Measurements from ENCODE around the gene PPIE. TPM values are rescaled to one million over a fixed set of nuclear protein-coding genes. Genes with fewer than 3 reads are reported as not detected.

Gene PPIE
- total RNA-seq, 1 experiment from 2014 or later, result 36.3 TPM

- H3K27ac ChIP-seq (ENCODE audit: insufficient read length, low read depth, low read length), result no peak overlapping the region
- H3K27me3 ChIP-seq (ENCODE audit: insufficient read depth, low read length), result peaks cover 57% of the 10 kb centered on the region
- WGBS (ENCODE audit: extremely low coverage, insufficient read length, low lambda C conversion rate), result no CpG with 5 or more reads among the region's 6 CpGs
- no peak overlapping the region for H3K56ac ChIP-seq (ENCODE audit: insufficient read length, low read depth, low read length)
- H3K27ac Mint-ChIP-seq, result no peak overlapping the region
- DNase-seq, result no peak
- H3K9me3 ChIP-seq (ENCODE audit: control insufficient read depth, low read depth, low read length), result no peaks in the 10 kb centered on the region
- no peak overlapping the region for H4K91ac ChIP-seq (ENCODE audit: insufficient read length, low read depth, low read length)
- no peaks in the 10 kb centered on the region for H3K4me1 Mint-ChIP-seq
- H3K23ac ChIP-seq (ENCODE audit: insufficient read length, low read depth, low read length), result no peak overlapping the region
- H3K18ac ChIP-seq (ENCODE audit: insufficient read length, low read depth, low read length), result no peak overlapping the region
- H3K4me1 ChIP-seq (ENCODE audit: insufficient read depth, low read length), result no peaks in the 10 kb centered on the region
- H3K9me3 Mint-ChIP-seq, result peaks cover 0 to 3% of the 10 kb centered on the region in 2 experiments; a peak in 1 of 5 replicates
- H3T11ph ChIP-seq (ENCODE audit: low read length), result no peak overlapping the region
- H2AFZ ChIP-seq (ENCODE audit: low read length), result no peak overlapping the region
- no peaks in the 10 kb centered on the region for H3K23me2 ChIP-seq (ENCODE audit: insufficient read length, low read depth, low read length, poor library complexity, severe bottlenecking)
- H3K79me2 ChIP-seq (ENCODE audit: insufficient read depth, low read length), result no peaks in the 10 kb centered on the region
- TF ChIP-seq CTCF (conservative IDR thresholded peaks at IDR 0.05), result peak; percentile 33; the same call in 2 of the 3 replicates
- H2AK5ac ChIP-seq (ENCODE audit: insufficient read length, low read length), result no peak overlapping the region
- no peak overlapping the region for H3K14ac ChIP-seq (ENCODE audit: insufficient read depth, low read length)
- H3K4ac ChIP-seq (ENCODE audit: low read depth, low read length), result no peak overlapping the region
- peaks cover 98% of the 10 kb centered on the region for H3K27me3 Mint-ChIP-seq (ENCODE audit: low read depth)
- H2BK120ac ChIP-seq (ENCODE audit: low read depth, low read length, poor library complexity, severe bottlenecking), result no peak overlapping the region
- no peak overlapping the region for H4K5ac ChIP-seq (ENCODE audit: insufficient read length, low read depth, low read length)
- H2BK12ac ChIP-seq (ENCODE audit: insufficient read length, low read depth, low read length), result no peak overlapping the region
- no peaks in the 10 kb centered on the region for H4K20me1 ChIP-seq (ENCODE audit: control insufficient read depth, insufficient read depth, insufficient read length)
- H3K36me3 Mint-ChIP-seq (ENCODE audit: insufficient read depth in 1 of 3, low read depth in 3 of 3), result no peaks in the 10 kb centered on the region
- H3K79me1 ChIP-seq (ENCODE audit: insufficient read depth, low read depth, low read length, poor library complexity, severe bottlenecking), result no peaks in the 10 kb centered on the region
- H2BK20ac ChIP-seq (ENCODE audit: low read depth, low read length, poor library complexity, severe bottlenecking), result no peak overlapping the region
- no peak overlapping the region for H3K4me3 Mint-ChIP-seq
- no peak overlapping the region for H2BK5ac ChIP-seq (ENCODE audit: insufficient read length, low read length)
- no peak overlapping the region for H4K8ac ChIP-seq (replicated peaks; ENCODE audit: insufficient read length, low read depth, low read length)
- no peak overlapping the region for H3K9ac ChIP-seq (ENCODE audit: extremely low read depth, insufficient read length, low read length)
- no peak overlapping the region for H2BK15ac ChIP-seq (ENCODE audit: low read depth, low read length)
- H3K4me2 ChIP-seq (ENCODE audit: insufficient read depth, insufficient read length, low read length), result no peak overlapping the region
These were observed 20.9 kb upstream of the PPIE start for GRCh38 chr1:39717809-39718208.
